Trophoblast cell (in vitro differentiated cells and primary cell): Measurements from ENCODE around the gene CADPS2.
"Not testable (repeated sequence)": the region's sequence is repeated elsewhere in the genome, so short reads cannot be mapped to it uniquely, and the experiment has no call there.

ENCODE experiments used
- DNase-seq, 2 donors: peaks; one replicate each; pipeline ENCODE4 v3.0.0-alpha.2; 2016
- H2AFZ ChIP-seq: 2 replicates; pipeline ENCODE4 v1.6.1; 2013; ENCODE audit warnings: low read length, moderate library complexity, mild to moderate bottlenecking; ENCODE audit not compliant: insufficient read depth, poor library complexity
- H2AK5ac ChIP-seq: 2 replicates; pipeline ENCODE4 v1.6.1; 2013; ENCODE audit warnings: mild to moderate bottlenecking, low read length
- H2BK120ac ChIP-seq: 2 replicates; pipeline ENCODE4 v1.6.1; 2013; ENCODE audit warnings: low read length, mild to moderate bottlenecking, moderate library complexity; ENCODE audit not compliant: insufficient read depth, poor library complexity
- H2BK12ac ChIP-seq: 2 replicates; pipeline ENCODE4 v1.6.1; 2013; ENCODE audit warnings: mild to moderate bottlenecking, low read length, moderate library complexity
- H2BK5ac ChIP-seq: 2 replicates; pipeline ENCODE4 v1.6.1; 2013; ENCODE audit warnings: low read length, low read depth, moderate library complexity, mild to moderate bottlenecking; ENCODE audit not compliant: poor library complexity
- H3K14ac ChIP-seq: 2 replicates; pipeline ENCODE4 v1.6.1; 2013; ENCODE audit warnings: mild to moderate bottlenecking, low read length
- H3K18ac ChIP-seq: 2 replicates; pipeline ENCODE4 v1.6.1; 2013; ENCODE audit warnings: mild to moderate bottlenecking, low read length
- H3K23ac ChIP-seq: 2 replicates; pipeline ENCODE4 v1.6.1; 2013; ENCODE audit warnings: low read length
- H3K27ac ChIP-seq: 2 replicates; pipeline ENCODE4 v1.5.1; 2013; ENCODE audit warnings: low read depth, mild to moderate bottlenecking, inconsistent platforms, low read length, moderate library complexity
- H3K27me3 ChIP-seq: 2 replicates; pipeline ENCODE4 v1.6.1; 2013; ENCODE audit warnings: inconsistent platforms, mild to moderate bottlenecking, low read length, moderate library complexity; ENCODE audit not compliant: insufficient read depth
- H3K36me3 ChIP-seq, 2 experiments: 1 replicate in 1 of 2; 2 replicates in 1 of 2; pipeline ENCODE4 v1.6.1; 2013; ENCODE audit warnings: low read length in 2 of 2, mild to moderate bottlenecking in 2 of 2, moderate library complexity in 1 of 2; ENCODE audit not compliant: insufficient read depth in 2 of 2, control insufficient read depth in 1 of 2
- H3K4ac ChIP-seq: 2 replicates; pipeline ENCODE4 v1.6.1; 2013; ENCODE audit warnings: low read depth, mild to moderate bottlenecking, low read length, moderate library complexity
- H3K4me1 ChIP-seq, 2 experiments: 1 replicate in 1 of 2; 2 replicates in 1 of 2; pipeline ENCODE4 v1.6.1; 2013; ENCODE audit warnings: low read length in 2 of 2, mild to moderate bottlenecking in 2 of 2, moderate library complexity in 1 of 2; ENCODE audit not compliant: insufficient read depth in 2 of 2, control insufficient read depth in 1 of 2
- H3K4me2 ChIP-seq: 2 replicates; pipeline ENCODE4 v1.6.1; 2013; ENCODE audit warnings: inconsistent platforms, mild to moderate bottlenecking, low read length, moderate library complexity
- H3K4me3 ChIP-seq: 2 replicates; pipeline ENCODE4 v1.5.1; 2013; ENCODE audit warnings: mild to moderate bottlenecking, low read depth, low read length, inconsistent platforms
- H3K79me1 ChIP-seq: one replicate; pipeline ENCODE4 v1.6.1; 2013; ENCODE audit warnings: low read length
- H3K79me2 ChIP-seq: 2 replicates; pipeline ENCODE4 v1.6.1; 2013; ENCODE audit warnings: low read length, mild to moderate bottlenecking; ENCODE audit not compliant: control insufficient read depth, insufficient read depth, poor library complexity
- H3K9ac ChIP-seq: 2 replicates; pipeline ENCODE4 v1.6.1; 2013; ENCODE audit warnings: mild to moderate bottlenecking, low read length
- H3K9me3 ChIP-seq: 2 replicates; pipeline ENCODE4 v1.6.1; 2013; ENCODE audit warnings: low read depth, mild to moderate bottlenecking, control low read depth, inconsistent platforms, low read length; ENCODE audit not compliant: insufficient read depth
- H4K12ac ChIP-seq: 2 replicates; pipeline ENCODE4 v1.6.1; 2013; ENCODE audit warnings: low read depth, mild to moderate bottlenecking, low read length, moderate library complexity
- H4K8ac ChIP-seq: 2 replicates; pipeline ENCODE4 v1.6.1; 2013; ENCODE audit warnings: low read depth, mild to moderate bottlenecking, low read length, moderate library complexity
- H4K91ac ChIP-seq: one replicate; pipeline ENCODE4 v1.6.1; 2013; ENCODE audit warnings: low read depth, mild to moderate bottlenecking, low read length, moderate library complexity
- WGBS: extraction: QIAGEN DNeasy Blood & Tissue Kit; methylation state at CpG from one replicate; pipeline ENCODE4 v1.1.7; 2013; ENCODE audit warnings: missing lambda C conversion rate; ENCODE audit not compliant: insufficient read length, insufficient coverage; ENCODE audit errors: extremely low coverage; 5-methylcytosine and 5-hydroxymethylcytosine counted together

Gene CADPS2

GRCh38 chr7:122842971-122843370 lies 43.3 kb downstream of the CADPS2 start:
- Histone ChIP-seq H3K4me3 (no peak overlapping the region), H3K4ac (no peak overlapping the region), H3K9me3 (no peaks in the 10 kb centered on the region), H3K79me2 (no peaks in the 10 kb centered on the region), H2BK12ac (no peak overlapping the region), H3K9ac (no peak overlapping the region), H2BK5ac (no peak overlapping the region), H3K4me2 (no peak overlapping the region), H3K27me3 (no peaks in the 10 kb centered on the region), H2AFZ (no peak overlapping the region), H4K12ac (no peak overlapping the region), H3K18ac (no peak overlapping the region), H3K14ac (no peak overlapping the region), H3K4me1 (no peaks in the 10 kb centered on the region), H3K23ac (no peak overlapping the region), H4K91ac (no peak overlapping the region), H2AK5ac (no peak overlapping the region), H3K27ac (no peak overlapping the region), H4K8ac (no peak overlapping the region), H2BK120ac (no peak overlapping the region), H3K36me3 (no peaks in the 10 kb centered on the region), H3K79me1 (no peaks in the 10 kb centered on the region)
- WGBS = no CpG with 5 or more reads among the region's 1 CpG
- DNase-seq = no peak

- H2BK12ac ChIP-seq, H4K91ac ChIP-seq, H3K4me3 ChIP-seq, H2AFZ ChIP-seq, H3K9ac ChIP-seq, DNase-seq, H4K8ac ChIP-seq, H3K23ac ChIP-seq, H4K12ac ChIP-seq, H3K9me3 ChIP-seq, H3K79me2 ChIP-seq, H3K14ac ChIP-seq, H3K36me3 ChIP-seq, H3K27ac ChIP-seq, H2BK5ac ChIP-seq, H2BK120ac ChIP-seq, H3K18ac ChIP-seq, H3K4me1 ChIP-seq, H3K79me1 ChIP-seq, H3K27me3 ChIP-seq, H3K4me2 ChIP-seq, H2AK5ac ChIP-seq, H3K4ac ChIP-seq: not testable (repeated sequence)
- WGBS = no CpG with 5 or more reads among the region's 2 CpGs
Measured at GRCh38 chr7:122836286-122836685, 50.0 kb downstream of the CADPS2 start.

- not testable (repeated sequence) for H3K9me3 ChIP-seq, H3K27ac ChIP-seq, H2AK5ac ChIP-seq, H3K4ac ChIP-seq, H3K79me2 ChIP-seq, H3K36me3 ChIP-seq, H3K79me1 ChIP-seq, H2AFZ ChIP-seq, DNase-seq, H3K4me3 ChIP-seq, H3K14ac ChIP-seq, H2BK120ac ChIP-seq, H4K8ac ChIP-seq, H3K9ac ChIP-seq, H3K18ac ChIP-seq, H4K91ac ChIP-seq, H4K12ac ChIP-seq, H2BK5ac ChIP-seq, H3K4me1 ChIP-seq, H3K4me2 ChIP-seq, H2BK12ac ChIP-seq, H3K27me3 ChIP-seq, H3K23ac ChIP-seq
- WGBS = no CpG with 5 or more reads among the region's 9 CpGs
Measured at GRCh38 chr7:122834571-122834942, 51.7 kb downstream of the CADPS2 start.

- Histone ChIP-seq H3K4me1 (no peaks in the 10 kb centered on the region), H2BK5ac (no peak overlapping the region), H3K4me3 (no peak overlapping the region), H4K12ac (no peak overlapping the region), H3K27ac (no peak overlapping the region), H2AFZ (no peak overlapping the region), H3K9ac (no peak overlapping the region), H2AK5ac (no peak overlapping the region), H3K4me2 (no peak overlapping the region), H3K36me3 (no peaks in the 10 kb centered on the region), H3K14ac (no peak overlapping the region), H2BK12ac (no peak overlapping the region), H4K91ac (no peak overlapping the region), H3K79me1 (no peaks in the 10 kb centered on the region), H3K4ac (no peak overlapping the region), H3K23ac (no peak overlapping the region), H3K9me3 (no peaks in the 10 kb centered on the region), H3K79me2 (no peaks in the 10 kb centered on the region), H3K18ac (no peak overlapping the region), H2BK120ac (no peak overlapping the region), H4K8ac (no peak overlapping the region), H3K27me3 (no peaks in the 10 kb centered on the region)
- DNase-seq = no peak
- no CpG with 5 or more reads among the region's 10 CpGs for WGBS
Measured at GRCh38 chr7:122833888-122834570, 52.2 kb downstream of the CADPS2 start.
